T-helper 2 cell treated with Interferon-gamma antibody and Interleukin-4, amounts not matched to agents 5 μg/mL and 100 μg/mL, for 36 hours (primary cell): ENCODE results near the gene TMEM178B.
"Not testable (repeated sequence)": the region's sequence is repeated elsewhere in the genome, so short reads cannot be mapped to it uniquely, and the experiment has no call there.

ENCODE experiments used
- DNase-seq: peaks from one replicate; pipeline ENCODE4 v3.0.0; 2021; ENCODE audit warnings: low spot score
- H3K27ac Mint-ChIP-seq: one replicate; pipeline ENCODE4 v1.8.0; 2021; ENCODE audit warnings: mild to moderate bottlenecking, mixed read lengths
- H3K27me3 Mint-ChIP-seq: one replicate; pipeline ENCODE4 v1.8.0; 2021; ENCODE audit warnings: low read depth, mixed read lengths
- H3K36me3 Mint-ChIP-seq: one replicate; pipeline ENCODE4 v1.8.0; 2021; ENCODE audit warnings: low read depth, mixed read lengths
- H3K4me1 Mint-ChIP-seq: one replicate; pipeline ENCODE4 v1.8.0; 2021; ENCODE audit warnings: low read depth, mixed read lengths
- H3K4me3 Mint-ChIP-seq: one replicate; pipeline ENCODE4 v1.8.0; 2022; ENCODE audit warnings: mild to moderate bottlenecking, moderate library complexity, mixed read lengths
- H3K9me3 Mint-ChIP-seq: one replicate; pipeline ENCODE4 v1.8.0; 2021; ENCODE audit warnings: mixed read lengths

Gene TMEM178B

DNA sequence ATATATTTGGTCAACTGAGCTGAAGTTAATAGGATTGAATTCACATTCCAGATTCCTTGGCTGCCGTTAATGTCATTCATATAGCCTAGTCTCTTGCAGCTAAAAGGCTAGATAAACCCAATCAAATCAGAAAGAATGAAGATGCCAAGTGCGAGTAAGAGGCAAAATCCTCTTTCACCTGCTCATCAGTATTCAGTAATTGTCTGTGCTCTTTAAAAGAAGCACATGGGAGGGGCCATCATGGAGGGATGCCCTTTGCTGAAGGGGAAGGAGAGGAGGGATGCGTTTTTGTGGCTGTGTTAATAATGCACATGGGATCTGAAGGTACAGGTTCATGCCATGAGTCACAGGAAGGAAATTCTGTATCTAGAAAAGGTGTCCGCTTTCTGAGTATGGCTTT is 232.2 kb downstream of the TMEM178B start:
- no peaks in the 10 kb centered on the region for H3K36me3 Mint-ChIP-seq
- no peak overlapping the region for H3K4me3 Mint-ChIP-seq

GRCh38 chr7:141312395-141312794 is 238.5 kb downstream of the TMEM178B start:
- Mint-ChIP-seq H3K4me1 (no peaks in the 10 kb centered on the region), H3K27ac (no peak overlapping the region), H3K36me3 (no peaks in the 10 kb centered on the region), H3K27me3 (peaks cover 5% of the 10 kb centered on the region), H3K9me3 (no peaks in the 10 kb centered on the region), H3K4me3 (no peak overlapping the region)
- DNase-seq: no peak

More for the DNA sequence above, 232.2 kb downstream of the TMEM178B start:
- no peaks in the 10 kb centered on the region for H3K9me3 Mint-ChIP-seq
- no peak overlapping the region for H3K27ac Mint-ChIP-seq
- no peaks in the 10 kb centered on the region for H3K27me3 Mint-ChIP-seq
- no peak for DNase-seq
- H3K4me1 Mint-ChIP-seq: no peaks in the 10 kb centered on the region

DNA sequence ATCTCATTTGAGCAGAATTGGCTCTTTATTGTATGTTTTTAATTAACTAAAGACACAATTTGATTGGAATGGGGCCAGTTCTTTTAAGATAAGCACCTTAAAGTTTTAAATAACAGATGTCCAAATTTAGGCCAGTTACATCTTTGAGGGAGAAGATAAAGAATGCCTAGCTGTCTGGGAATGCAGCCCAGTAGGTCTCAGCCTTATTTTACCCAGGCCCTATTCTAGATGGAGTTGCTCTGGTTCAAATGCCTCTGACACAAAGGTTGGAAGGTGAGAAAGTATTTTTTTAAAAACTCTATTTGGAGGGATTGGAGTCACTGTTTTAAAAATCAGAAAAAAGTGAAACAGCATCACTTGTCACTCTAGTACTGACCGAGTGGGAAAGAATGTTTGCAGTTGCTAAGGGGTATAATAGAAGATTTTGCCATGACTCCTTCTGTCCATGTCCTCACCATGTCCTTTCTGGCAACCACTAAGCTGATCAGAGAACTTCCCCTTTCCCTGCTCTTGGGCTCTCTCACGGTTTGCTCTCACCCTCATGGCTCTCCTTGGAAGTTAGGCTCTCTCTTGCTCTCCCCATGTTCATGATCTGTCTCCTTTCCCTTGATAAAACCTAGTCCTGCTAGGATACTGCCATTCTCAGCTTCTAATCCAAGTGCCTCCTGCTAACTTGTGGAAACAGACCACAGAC is 239.1 kb downstream of the TMEM178B start:
- Mint-ChIP-seq H3K27ac (no peak overlapping the region), H3K27me3 (peaks cover 5% of the 10 kb centered on the region), H3K9me3 (no peaks in the 10 kb centered on the region), H3K4me3 (no peak overlapping the region), H3K4me1 (no peaks in the 10 kb centered on the region), H3K36me3 (no peaks in the 10 kb centered on the region)
- DNase-seq: no peak

GRCh38 chr7:141313896-141314295 is 240.0 kb downstream of the TMEM178B start:
- no peaks in the 10 kb centered on the region for H3K9me3 Mint-ChIP-seq

DNA sequence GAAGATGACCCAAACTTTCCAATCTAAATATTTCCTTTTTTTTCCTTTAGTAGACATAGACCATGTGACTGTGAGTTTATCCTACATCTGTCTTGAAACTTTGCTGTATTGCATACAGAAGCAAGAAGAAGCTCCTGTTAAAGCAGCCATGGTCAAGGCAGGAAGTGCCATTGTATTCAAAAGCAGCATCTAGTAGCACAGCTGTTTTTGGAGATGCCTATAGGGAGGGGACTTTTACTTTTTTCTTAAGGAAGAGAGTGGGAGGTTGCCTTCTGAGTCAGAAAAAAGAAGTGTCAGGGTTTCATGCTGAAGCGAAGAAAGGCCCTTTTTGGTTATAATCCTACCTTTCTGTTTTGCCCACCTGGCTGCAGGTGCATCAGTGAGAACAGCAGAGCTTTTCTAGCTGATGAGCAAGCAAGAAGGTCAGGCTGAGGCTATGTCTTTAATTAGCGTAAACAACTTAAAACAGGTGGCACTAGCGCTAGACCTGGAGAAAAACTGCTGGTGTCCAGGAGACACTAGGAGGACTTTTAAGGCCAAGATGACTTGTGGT is 243.2 kb downstream of the TMEM178B start:
- no peaks in the 10 kb centered on the region for H3K4me1 Mint-ChIP-seq
- H3K27me3 Mint-ChIP-seq: peaks cover 1% of the 10 kb centered on the region

More at GRCh38 chr7:141313896-141314295, 240.0 kb downstream of the TMEM178B start:
- no peak for DNase-seq
- Mint-ChIP-seq H3K4me1 (no peaks in the 10 kb centered on the region), H3K36me3 (no peaks in the 10 kb centered on the region), H3K4me3 (no peak overlapping the region), H3K27me3 (peaks cover 5% of the 10 kb centered on the region), H3K27ac (no peak overlapping the region)

GRCh38 chr7:141320287-141320686 is 246.4 kb downstream of the TMEM178B start:
- Mint-ChIP-seq H3K27ac (no peak overlapping the region), H3K36me3 (no peaks in the 10 kb centered on the region), H3K9me3 (no peaks in the 10 kb centered on the region), H3K27me3 (no peaks in the 10 kb centered on the region), H3K4me3 (no peak overlapping the region), H3K4me1 (no peaks in the 10 kb centered on the region)
- DNase-seq: no peak

More for the DNA sequence above, 243.2 kb downstream of the TMEM178B start:
- DNase-seq: no peak
- Mint-ChIP-seq H3K27ac (no peak overlapping the region), H3K9me3 (no peaks in the 10 kb centered on the region), H3K36me3 (no peaks in the 10 kb centered on the region), H3K4me3 (no peak overlapping the region)

- H3K9me3 Mint-ChIP-seq: no peaks in the 10 kb centered on the region
These were observed 248.5 kb downstream of the TMEM178B start for GRCh38 chr7:141322383-141322782.

GRCh38 chr7:141323826-141324225 is 250.0 kb downstream of the TMEM178B start:
- no peaks in the 10 kb centered on the region for H3K27me3 Mint-ChIP-seq

More at GRCh38 chr7:141322383-141322782, 248.5 kb downstream of the TMEM178B start:
- no peak overlapping the region for H3K27ac Mint-ChIP-seq
- H3K4me1 Mint-ChIP-seq: no peaks in the 10 kb centered on the region
- no peak overlapping the region for H3K4me3 Mint-ChIP-seq
- no peaks in the 10 kb centered on the region for H3K27me3 Mint-ChIP-seq
- no peak for DNase-seq
- H3K36me3 Mint-ChIP-seq: no peaks in the 10 kb centered on the region

DNA sequence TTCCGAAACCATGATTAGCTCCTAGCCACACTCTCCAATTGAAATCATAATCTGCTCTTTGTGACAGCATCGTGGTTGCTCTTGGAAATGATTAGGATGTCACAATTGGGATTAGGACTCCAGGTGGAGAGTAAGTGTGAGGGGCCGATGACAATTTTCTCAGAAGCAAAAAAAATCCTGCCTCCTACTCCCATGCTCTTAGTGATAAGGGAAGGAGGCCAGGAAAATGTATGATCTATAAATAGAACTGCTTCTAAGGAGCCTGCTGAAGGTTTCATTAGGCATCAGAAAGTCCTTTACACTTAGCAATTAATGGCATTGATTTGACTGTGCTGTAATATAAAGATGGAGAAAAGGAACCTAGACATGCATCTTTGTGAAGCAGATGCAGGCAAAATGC is 251.0 kb downstream of the TMEM178B start:
- H3K4me3 Mint-ChIP-seq: no peak overlapping the region
- H3K4me1 Mint-ChIP-seq: no peaks in the 10 kb centered on the region
- no peaks in the 10 kb centered on the region for H3K36me3 Mint-ChIP-seq
- no peaks in the 10 kb centered on the region for H3K9me3 Mint-ChIP-seq
- DNase-seq: no peak
- H3K27ac Mint-ChIP-seq: no peak overlapping the region
- no peaks in the 10 kb centered on the region for H3K27me3 Mint-ChIP-seq

More at GRCh38 chr7:141323826-141324225, 250.0 kb downstream of the TMEM178B start:
- Mint-ChIP-seq H3K27ac (no peak overlapping the region), H3K36me3 (no peaks in the 10 kb centered on the region), H3K9me3 (no peaks in the 10 kb centered on the region), H3K4me1 (no peaks in the 10 kb centered on the region), H3K4me3 (no peak overlapping the region)
- no peak for DNase-seq

DNA sequence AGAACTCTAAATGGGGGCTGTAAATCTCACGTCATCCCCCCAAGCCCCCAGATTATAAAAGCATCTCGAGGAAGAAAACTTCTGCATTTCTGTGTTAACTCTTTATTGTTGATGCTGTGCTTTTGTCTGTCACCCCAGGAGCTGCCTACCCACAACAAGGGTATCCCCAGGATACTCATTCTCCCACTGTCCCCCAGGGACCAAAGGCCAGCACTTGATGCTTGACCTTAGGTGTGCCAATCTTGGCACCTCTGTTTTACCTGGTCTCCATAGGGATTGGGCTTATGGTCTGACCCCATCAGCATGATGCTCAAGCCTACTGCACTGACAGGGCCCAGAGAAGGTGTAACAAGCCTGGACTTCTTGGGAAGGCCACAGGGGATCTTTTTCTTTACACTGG is 251.4 kb downstream of the TMEM178B start:
- no peak overlapping the region for H3K4me3 Mint-ChIP-seq
- no peak overlapping the region for H3K27ac Mint-ChIP-seq
- H3K9me3 Mint-ChIP-seq: no peaks in the 10 kb centered on the region
- H3K36me3 Mint-ChIP-seq: no peaks in the 10 kb centered on the region
- DNase-seq: no peak
- H3K27me3 Mint-ChIP-seq: no peaks in the 10 kb centered on the region
- H3K4me1 Mint-ChIP-seq: no peaks in the 10 kb centered on the region

- Mint-ChIP-seq H3K36me3 (no peaks in the 10 kb centered on the region), H3K9me3 (no peaks in the 10 kb centered on the region), H3K27me3 (no peaks in the 10 kb centered on the region), H3K4me1 (no peaks in the 10 kb centered on the region), H3K27ac (no peak overlapping the region), H3K4me3 (no peak overlapping the region)
- DNase-seq: no peak
These were observed 254.4 kb downstream of the TMEM178B start for GRCh38 chr7:141328290-141328689.

- not testable (repeated sequence) for H3K36me3 Mint-ChIP-seq, H3K27ac Mint-ChIP-seq, DNase-seq, H3K9me3 Mint-ChIP-seq, H3K27me3 Mint-ChIP-seq, H3K4me3 Mint-ChIP-seq, H3K4me1 Mint-ChIP-seq
These were observed 256.4 kb downstream of the TMEM178B start for GRCh38 chr7:141330285-141330684.

DNA sequence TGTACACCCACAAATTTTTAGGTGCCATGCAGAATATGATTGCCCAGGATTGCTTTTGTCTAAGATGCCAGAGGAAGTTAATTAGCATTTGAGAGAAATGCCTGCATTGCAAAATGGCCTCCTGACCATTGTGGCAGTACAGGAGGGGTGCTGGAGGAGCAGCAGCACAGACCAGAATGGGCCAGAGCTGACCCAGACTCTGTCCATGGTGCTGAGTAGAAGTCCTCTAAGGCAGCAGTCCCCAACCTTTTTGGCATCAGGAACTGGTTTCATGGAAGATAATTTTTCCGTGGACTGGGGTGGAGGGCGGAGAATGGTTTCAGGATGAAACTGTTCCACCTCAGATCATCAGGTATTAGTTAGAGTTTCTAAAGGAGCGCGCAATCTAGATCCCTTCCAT is 259.6 kb downstream of the TMEM178B start:
- Mint-ChIP-seq H3K27me3 (no peaks in the 10 kb centered on the region), H3K27ac (no peak overlapping the region), H3K4me3 (no peak overlapping the region), H3K36me3 (peaks cover 2% of the 10 kb centered on the region), H3K9me3 (peaks cover 4% of the 10 kb centered on the region), H3K4me1 (no peaks in the 10 kb centered on the region)
- no peak for DNase-seq

- H3K4me1 Mint-ChIP-seq: no peaks in the 10 kb centered on the region
- DNase-seq: no peak
- no peak overlapping the region for H3K27ac Mint-ChIP-seq
- peaks cover 4% of the 10 kb centered on the region for H3K9me3 Mint-ChIP-seq
- H3K27me3 Mint-ChIP-seq: no peaks in the 10 kb centered on the region
- peaks cover 2% of the 10 kb centered on the region for H3K36me3 Mint-ChIP-seq
- H3K4me3 Mint-ChIP-seq: no peak overlapping the region
These were observed 261.3 kb downstream of the TMEM178B start for GRCh38 chr7:141335164-141335563.

DNA sequence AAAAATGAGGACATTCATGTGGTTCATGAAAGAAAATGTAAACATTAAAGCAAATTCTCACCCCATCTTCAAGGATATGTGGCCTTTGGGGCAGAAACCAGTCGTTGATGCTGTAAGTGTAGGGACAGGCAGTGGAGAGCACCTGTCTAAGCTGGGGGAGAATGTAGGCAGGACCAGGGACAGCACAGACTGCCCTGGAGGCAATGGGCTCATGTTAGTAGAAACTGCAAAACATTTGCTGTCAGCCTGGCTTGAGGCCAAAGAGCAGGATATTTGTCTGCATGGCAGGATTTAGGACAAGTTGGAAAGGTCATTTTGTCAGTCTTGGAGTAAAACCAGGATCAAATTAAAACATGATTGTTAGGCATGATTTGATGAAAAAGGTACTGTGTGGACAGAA is 265.7 kb downstream of the TMEM178B start:
- H3K27me3 Mint-ChIP-seq: no peaks in the 10 kb centered on the region
- H3K9me3 Mint-ChIP-seq: peaks cover 4% of the 10 kb centered on the region
- H3K27ac Mint-ChIP-seq: no peak overlapping the region
- no peak overlapping the region for H3K4me3 Mint-ChIP-seq
- no peak for DNase-seq
- peaks cover 2% of the 10 kb centered on the region for H3K36me3 Mint-ChIP-seq
- no peaks in the 10 kb centered on the region for H3K4me1 Mint-ChIP-seq
